Type B pancreatic cell (in vitro differentiated cells): ENCODE data around the gene GRWD1. TPM values are rescaled to one million over a fixed set of nuclear protein-coding genes. Genes with fewer than 3 reads are reported as not detected.
"Not testable (repeated sequence)": the region's sequence is repeated elsewhere in the genome, so short reads cannot be mapped to it uniquely, and the experiment has no call there.

Experiments
- DNase-seq: peaks from one replicate; pipeline ENCODE4 v3.0.0; 2021; ENCODE audit warnings: mixed read lengths; ENCODE audit not compliant: unreplicated experiment; ENCODE audit errors: extremely low spot score
- H3K27ac Mint-ChIP-seq: 2 replicates; pipeline ENCODE4 v1.8.0; 2021; ENCODE audit warnings: mild to moderate bottlenecking, mixed read lengths
- H3K27me3 Mint-ChIP-seq: 2 replicates; pipeline ENCODE4 v1.8.0; 2021; ENCODE audit warnings: mixed read lengths
- H3K36me3 Mint-ChIP-seq: 2 replicates; pipeline ENCODE4 v1.8.0; 2021; ENCODE audit warnings: mixed read lengths
- H3K4me1 Mint-ChIP-seq: one replicate; pipeline ENCODE4 v1.8.0; 2021; ENCODE audit warnings: mixed read lengths; ENCODE audit not compliant: unreplicated experiment
- H3K4me3 Mint-ChIP-seq: 2 replicates; pipeline ENCODE4 v1.8.0; 2021; ENCODE audit warnings: mild to moderate bottlenecking, mixed read lengths
- H3K9me3 Mint-ChIP-seq: 2 replicates; pipeline ENCODE4 v1.8.0; 2021; ENCODE audit warnings: mixed read lengths
- total RNA-seq: library from RNA; stranded (reverse); gene quantifications from 2 replicates; pipeline ENCODE4 v1.2.1, GENCODE V29; 2021; ENCODE audit warnings: low replicate concordance
- TF ChIP-seq, protein P1 (sequence below): fragments of 200-600 bp; sonication (generic); conservative IDR thresholded peaks from 2 replicates; pipeline ENCODE4 v1.5.0; 2021; ENCODE audit warnings: antibody characterized with exemption, mild to moderate bottlenecking

The GRWD1 gene
- total RNA-seq, 1 donor from 2014 or later = 44.0 TPM

DNA sequence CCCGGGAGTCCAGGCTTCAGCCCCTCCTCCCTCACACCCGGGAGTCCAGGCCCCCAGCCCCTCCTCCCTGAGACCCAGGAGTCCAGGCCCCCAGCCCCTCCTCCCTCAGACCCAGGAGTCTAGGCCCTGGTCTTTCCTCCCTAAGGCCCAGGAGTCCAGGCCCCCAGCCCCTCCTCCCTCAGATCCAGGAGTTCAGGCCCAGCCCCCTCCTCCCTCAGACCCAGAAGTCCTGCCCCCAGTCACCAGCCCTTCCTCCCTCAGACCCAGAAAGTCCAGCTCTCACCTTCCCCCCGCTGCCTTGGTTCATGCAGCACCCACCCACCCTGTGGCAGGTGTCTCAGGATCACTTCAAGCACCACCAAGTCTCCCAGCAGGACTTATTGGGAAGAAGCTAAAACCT, 37.5 kb downstream of the GRWD1 start:
- no peak overlapping the region for H3K4me3 Mint-ChIP-seq
- H3K36me3 Mint-ChIP-seq = peaks cover 13% of the 10 kb centered on the region

DNA sequence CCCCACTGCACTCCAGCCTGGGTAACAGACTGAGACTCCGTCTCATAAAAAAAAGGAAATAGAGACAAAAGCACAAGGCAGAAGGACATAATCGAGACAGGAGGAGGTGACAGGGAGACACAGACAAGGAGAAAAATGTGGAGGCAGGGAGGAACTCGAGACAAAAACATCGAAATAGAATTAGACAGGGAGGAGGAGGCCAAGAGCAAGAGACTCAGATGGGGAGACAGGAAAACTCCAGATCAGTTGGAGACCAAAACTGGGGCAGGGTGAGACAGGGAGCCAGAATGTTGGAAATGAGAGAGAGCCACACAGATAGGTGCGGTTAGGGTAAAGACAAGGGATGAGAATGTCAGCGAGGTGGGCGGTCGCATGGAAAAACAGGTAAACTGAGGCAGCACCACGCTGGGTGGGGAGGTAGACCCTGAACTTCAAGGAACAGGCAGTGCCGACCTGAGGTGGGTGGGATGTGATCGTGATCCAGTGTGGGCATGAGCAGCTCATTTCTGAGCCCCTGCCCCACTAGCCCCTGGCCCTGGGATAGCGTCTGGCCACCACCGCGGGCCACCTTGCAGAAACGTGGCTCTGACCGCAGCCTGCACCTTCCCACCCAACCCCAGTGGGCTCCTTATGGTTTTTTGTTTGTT, 38.6 kb downstream of the GRWD1 start:
- TF ChIP-seq, protein P1, sequence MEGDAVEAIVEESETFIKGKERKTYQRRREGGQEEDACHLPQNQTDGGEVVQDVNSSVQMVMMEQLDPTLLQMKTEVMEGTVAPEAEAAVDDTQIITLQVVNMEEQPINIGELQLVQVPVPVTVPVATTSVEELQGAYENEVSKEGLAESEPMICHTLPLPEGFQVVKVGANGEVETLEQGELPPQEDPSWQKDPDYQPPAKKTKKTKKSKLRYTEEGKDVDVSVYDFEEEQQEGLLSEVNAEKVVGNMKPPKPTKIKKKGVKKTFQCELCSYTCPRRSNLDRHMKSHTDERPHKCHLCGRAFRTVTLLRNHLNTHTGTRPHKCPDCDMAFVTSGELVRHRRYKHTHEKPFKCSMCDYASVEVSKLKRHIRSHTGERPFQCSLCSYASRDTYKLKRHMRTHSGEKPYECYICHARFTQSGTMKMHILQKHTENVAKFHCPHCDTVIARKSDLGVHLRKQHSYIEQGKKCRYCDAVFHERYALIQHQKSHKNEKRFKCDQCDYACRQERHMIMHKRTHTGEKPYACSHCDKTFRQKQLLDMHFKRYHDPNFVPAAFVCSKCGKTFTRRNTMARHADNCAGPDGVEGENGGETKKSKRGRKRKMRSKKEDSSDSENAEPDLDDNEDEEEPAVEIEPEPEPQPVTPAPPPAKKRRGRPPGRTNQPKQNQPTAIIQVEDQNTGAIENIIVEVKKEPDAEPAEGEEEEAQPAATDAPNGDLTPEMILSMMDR = no peak
- peak overlapping the region; percentile 24 for H3K4me3 Mint-ChIP-seq
- peaks cover 5% of the 10 kb centered on the region for H3K4me1 Mint-ChIP-seq
- DNase-seq = no peak
- H3K36me3 Mint-ChIP-seq = peaks cover 12% of the 10 kb centered on the region
- H3K27ac Mint-ChIP-seq = peak overlapping the region; percentile 71
- no peaks in the 10 kb centered on the region for H3K27me3 Mint-ChIP-seq
- H3K9me3 Mint-ChIP-seq = no peaks in the 10 kb centered on the region

More for the DNA sequence above, 37.5 kb downstream of the GRWD1 start:
- no peaks in the 10 kb centered on the region for H3K27me3 Mint-ChIP-seq
- peaks cover 5% of the 10 kb centered on the region for H3K4me1 Mint-ChIP-seq
- TF ChIP-seq, protein P1 = no peak
- no peak for DNase-seq
- H3K9me3 Mint-ChIP-seq = no peaks in the 10 kb centered on the region
- H3K27ac Mint-ChIP-seq = peak overlapping the region; percentile 83

DNA sequence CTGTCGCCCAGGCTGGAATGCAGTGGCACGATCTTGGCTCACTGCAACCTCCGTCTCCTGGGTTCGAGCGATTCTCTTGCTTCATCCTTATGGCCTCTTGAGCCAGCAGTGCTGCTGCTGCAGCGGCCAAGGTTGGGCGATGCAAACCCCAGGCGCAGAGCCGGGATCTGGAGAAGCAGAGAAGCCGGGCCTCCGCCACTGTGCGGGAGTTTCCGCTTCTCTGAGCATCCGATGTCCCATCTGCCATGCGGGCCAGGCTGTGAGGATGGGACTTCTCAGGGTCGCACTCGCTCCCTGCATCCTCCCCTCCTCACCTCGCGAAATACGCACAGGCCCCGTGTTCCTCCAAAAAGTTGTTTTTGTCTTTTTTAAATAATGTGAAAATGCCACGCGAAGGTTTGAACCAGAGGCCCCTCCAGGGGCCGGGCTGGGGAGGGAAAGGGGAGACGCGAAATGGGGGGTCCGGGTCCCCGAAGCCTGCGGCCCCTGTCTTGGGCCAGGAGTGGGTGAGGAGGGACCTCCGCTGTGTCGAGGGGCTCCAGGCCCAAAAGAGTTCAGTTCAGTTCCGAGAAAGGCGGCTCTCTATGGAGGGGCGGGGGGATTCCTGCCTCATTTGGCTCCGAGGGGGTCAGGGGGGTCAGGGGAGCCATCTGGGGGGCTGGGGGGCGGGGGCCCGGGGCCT, 39.3 kb downstream of the GRWD1 start:
- H3K27me3 Mint-ChIP-seq = no peaks in the 10 kb centered on the region
- no peak overlapping the region for H3K4me3 Mint-ChIP-seq
- H3K27ac Mint-ChIP-seq = no peak overlapping the region
- H3K36me3 Mint-ChIP-seq = peaks cover 8% of the 10 kb centered on the region
- no peaks in the 10 kb centered on the region for H3K9me3 Mint-ChIP-seq
- H3K4me1 Mint-ChIP-seq = peaks cover 5% of the 10 kb centered on the region
- no peak for DNase-seq
- TF ChIP-seq, protein P1 = no peak

DNA sequence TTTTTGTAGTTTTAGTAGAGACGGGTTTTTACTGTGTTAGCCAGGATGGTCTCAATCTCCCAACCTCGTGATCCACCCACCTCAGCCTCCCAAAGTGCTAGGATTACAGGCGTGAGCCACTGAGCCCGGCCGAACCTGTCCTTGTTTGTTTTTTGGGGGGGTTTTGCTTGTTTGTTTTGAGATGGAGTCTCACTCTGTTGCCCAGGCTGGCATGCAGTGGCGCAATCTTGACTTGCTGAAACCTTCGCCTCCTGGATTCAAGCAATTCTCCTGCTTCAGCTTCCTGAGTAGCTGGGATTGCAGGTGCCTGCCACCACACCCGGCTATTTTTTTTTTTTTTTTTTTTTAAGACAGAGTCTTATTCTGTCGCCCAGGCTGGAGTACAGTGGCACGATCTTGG, 40.9 kb downstream of the GRWD1 start:
- not testable (repeated sequence) for DNase-seq, H3K4me3 Mint-ChIP-seq, H3K9me3 Mint-ChIP-seq, H3K27me3 Mint-ChIP-seq, H3K36me3 Mint-ChIP-seq, H3K27ac Mint-ChIP-seq
- H3K4me1 Mint-ChIP-seq = peaks cover 12% of the 10 kb centered on the region

DNA sequence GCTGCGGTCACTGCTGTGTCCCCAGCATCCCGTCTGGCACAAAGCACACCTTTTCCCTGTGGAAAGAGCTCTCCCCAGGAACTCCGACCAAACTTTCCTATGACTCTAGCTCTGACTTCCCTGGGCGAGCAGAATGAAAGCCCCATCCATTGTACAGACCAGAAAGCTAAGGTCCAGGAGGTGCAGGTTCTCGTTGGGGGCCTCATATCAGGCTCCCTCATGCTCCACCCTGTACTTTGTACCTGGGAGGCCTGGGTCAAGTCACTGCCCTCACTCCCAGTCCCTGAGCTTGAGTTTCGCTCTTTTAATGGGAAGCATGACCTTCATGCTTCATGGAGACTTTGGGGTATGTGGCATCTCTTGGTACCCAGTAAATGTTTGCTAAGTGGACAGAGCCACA, 41.8 kb downstream of the GRWD1 start:
- H3K36me3 Mint-ChIP-seq = peaks cover 3% of the 10 kb centered on the region

DNA sequence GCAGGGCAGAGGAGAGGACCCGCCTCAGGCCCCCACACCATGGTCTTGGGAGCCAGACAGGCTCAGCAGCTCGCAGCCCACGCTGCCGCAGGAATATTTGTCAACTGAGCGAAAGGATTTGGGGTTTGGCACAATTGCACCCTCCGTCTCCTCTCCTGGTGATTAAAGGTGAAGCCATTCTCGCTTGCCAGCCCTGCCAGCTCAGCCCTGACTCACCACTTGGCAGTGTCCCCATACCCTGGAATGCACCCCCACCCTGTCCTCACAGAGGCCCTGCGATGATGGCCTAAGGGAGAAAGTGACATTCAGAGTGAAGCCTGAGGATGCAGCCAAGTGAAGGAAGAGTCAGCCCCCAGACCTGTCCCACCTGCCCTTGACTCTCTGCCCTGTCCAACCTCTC, 42.2 kb downstream of the GRWD1 start:
- H3K27me3 Mint-ChIP-seq = peaks cover 21% of the 10 kb centered on the region
- H3K4me1 Mint-ChIP-seq = peaks cover 24% of the 10 kb centered on the region
- H3K9me3 Mint-ChIP-seq = peaks cover 6% of the 10 kb centered on the region
- TF ChIP-seq, protein P1 = no peak
- H3K36me3 Mint-ChIP-seq = peaks cover 3% of the 10 kb centered on the region
- H3K27ac Mint-ChIP-seq = peak overlapping the region; percentile 45
- peak overlapping the region; percentile 16 for H3K4me3 Mint-ChIP-seq
- DNase-seq = no peak

More for the DNA sequence above, 41.8 kb downstream of the GRWD1 start:
- Mint-ChIP-seq H3K27ac (no peak overlapping the region), H3K27me3 (peaks cover 17% of the 10 kb centered on the region), H3K9me3 (peaks cover 3% of the 10 kb centered on the region), H3K4me1 (peaks cover 20% of the 10 kb centered on the region), H3K4me3 (no peak overlapping the region)
- DNase-seq = no peak
- TF ChIP-seq, protein P1 = no peak

DNA sequence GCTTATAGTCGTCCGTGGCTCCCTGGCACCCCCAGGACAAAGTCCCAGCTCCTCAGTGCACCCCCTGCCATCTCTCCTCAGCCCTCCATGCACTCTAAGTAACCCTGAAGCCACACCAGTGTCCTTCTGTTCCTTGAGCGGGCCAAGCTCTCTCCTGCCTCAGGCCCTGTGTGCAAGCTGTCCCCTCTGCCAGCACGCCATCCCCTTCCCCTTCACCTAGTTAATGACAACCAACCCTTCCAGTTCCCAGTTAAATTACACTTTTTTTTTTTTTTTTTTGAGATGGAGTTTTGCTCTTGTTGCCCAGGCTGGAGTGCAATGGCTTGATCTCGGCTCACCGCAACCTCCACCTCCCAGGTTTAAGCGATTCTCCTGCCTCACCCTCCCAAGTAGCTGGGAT, 42.7 kb downstream of the GRWD1 start:
- not testable (repeated sequence) for DNase-seq, H3K9me3 Mint-ChIP-seq, H3K36me3 Mint-ChIP-seq
- Mint-ChIP-seq H3K4me3 (peak overlapping the region; percentile 16), H3K27me3 (peaks cover 22% of the 10 kb centered on the region), H3K4me1 (peaks cover 24% of the 10 kb centered on the region), H3K27ac (peak overlapping the region; percentile 45)
